ENCODE data around the gene SLC6A6.

Gene SLC6A6

GRCh38 chr3:14521611-14522010 lies 119.2 kb downstream of the SLC6A6 start:
- no peaks in the 10 kb centered on the region for H3K9me3 Mint-ChIP-seq
- H3K27me3 Mint-ChIP-seq, result peaks cover 14% of the 10 kb centered on the region
- H3K4me3 Mint-ChIP-seq, result no peak overlapping the region

GRCh38 chr3:14522129-14522691 lies 119.8 kb downstream of the SLC6A6 start:
- no peaks in the 10 kb centered on the region for H3K4me1 Mint-ChIP-seq
- no peak for ATAC-seq
- no peak for DNase-seq
- no peak overlapping the region for H3K4me3 Mint-ChIP-seq
- peaks cover 17% of the 10 kb centered on the region for H3K27me3 Mint-ChIP-seq
- H3K27ac Mint-ChIP-seq, result no peak overlapping the region
- no peaks in the 10 kb centered on the region for H3K9me3 Mint-ChIP-seq

More at GRCh38 chr3:14521611-14522010, 119.2 kb downstream of the SLC6A6 start:
- DNase-seq, result no peak
- no peak for ATAC-seq
- H3K27ac Mint-ChIP-seq, result no peak overlapping the region
- H3K4me1 Mint-ChIP-seq, result no peaks in the 10 kb centered on the region

GRCh38 chr3:14522768-14523167 lies 120.4 kb downstream of the SLC6A6 start:
- Mint-ChIP-seq H3K27ac (no peak overlapping the region), H3K27me3 (peaks cover 17% of the 10 kb centered on the region), H3K9me3 (no peaks in the 10 kb centered on the region), H3K4me3 (no peak overlapping the region), H3K4me1 (no peaks in the 10 kb centered on the region)
- DNase-seq (no peak), ATAC-seq (no peak)

- H3K27ac Mint-ChIP-seq, result no peak overlapping the region
- no peak for ATAC-seq
- H3K27me3 Mint-ChIP-seq, result peaks cover 17% of the 10 kb centered on the region
- no peak for DNase-seq
- H3K4me3 Mint-ChIP-seq, result no peak overlapping the region
- H3K4me1 Mint-ChIP-seq, result no peaks in the 10 kb centered on the region
- no peaks in the 10 kb centered on the region for H3K9me3 Mint-ChIP-seq
Observed at GRCh38 chr3:14523792-14524191, 121.4 kb downstream of the SLC6A6 start.

GRCh38 chr3:14524311-14524711 lies 121.9 kb downstream of the SLC6A6 start:
- DNase-seq, result no peak
- Mint-ChIP-seq H3K4me3 (no peak overlapping the region), H3K9me3 (no peaks in the 10 kb centered on the region), H3K27ac (no peak overlapping the region), H3K4me1 (no peaks in the 10 kb centered on the region), H3K27me3 (peaks cover 17% of the 10 kb centered on the region)
- ATAC-seq, result no peak

- Mint-ChIP-seq H3K4me1 (no peaks in the 10 kb centered on the region), H3K27me3 (peaks cover 20% of the 10 kb centered on the region), H3K9me3 (no peaks in the 10 kb centered on the region), H3K27ac (no peak overlapping the region), H3K4me3 (no peak overlapping the region)
- no peak for ATAC-seq
- no peak for DNase-seq
Observed at GRCh38 chr3:14524920-14525660, 122.7 kb downstream of the SLC6A6 start.

GRCh38 chr3:14525685-14526631 lies 123.6 kb downstream of the SLC6A6 start:
- peaks cover 22% of the 10 kb centered on the region for H3K27me3 Mint-ChIP-seq
- no peak overlapping the region for H3K27ac Mint-ChIP-seq
- no peaks in the 10 kb centered on the region for H3K9me3 Mint-ChIP-seq
- no peak overlapping the region for H3K4me3 Mint-ChIP-seq
- DNase-seq, result no peak
- ATAC-seq, result no peak
- no peaks in the 10 kb centered on the region for H3K4me1 Mint-ChIP-seq

- no peak overlapping the region for H3K4me3 Mint-ChIP-seq
- ATAC-seq, result no peak
- DNase-seq, result no peak
- H3K4me1 Mint-ChIP-seq, result no peaks in the 10 kb centered on the region
- no peak overlapping the region for H3K27ac Mint-ChIP-seq
- no peaks in the 10 kb centered on the region for H3K9me3 Mint-ChIP-seq
- peaks cover 16% of the 10 kb centered on the region for H3K27me3 Mint-ChIP-seq
Observed at GRCh38 chr3:14528081-14528480, 125.7 kb downstream of the SLC6A6 start.

GRCh38 chr3:14531856-14532395 lies 129.5 kb downstream of the SLC6A6 start:
- ATAC-seq, result no peak
- Mint-ChIP-seq H3K9me3 (no peaks in the 10 kb centered on the region), H3K27me3 (peaks cover 8% of the 10 kb centered on the region), H3K27ac (no peak overlapping the region), H3K4me3 (no peak overlapping the region), H3K4me1 (no peaks in the 10 kb centered on the region)
- DNase-seq, result no peak

- Mint-ChIP-seq H3K27ac (no peak overlapping the region), H3K27me3 (peaks cover 7% of the 10 kb centered on the region), H3K4me1 (no peaks in the 10 kb centered on the region), H3K4me3 (no peak overlapping the region), H3K9me3 (no peaks in the 10 kb centered on the region)
- no peak for DNase-seq
- ATAC-seq, result no peak
Observed at GRCh38 chr3:14532691-14533456, 130.5 kb downstream of the SLC6A6 start.

GRCh38 chr3:14533457-14533958 lies 131.1 kb downstream of the SLC6A6 start:
- no peaks in the 10 kb centered on the region for H3K9me3 Mint-ChIP-seq
- peaks cover 7% of the 10 kb centered on the region for H3K27me3 Mint-ChIP-seq
- ATAC-seq (no peak), DNase-seq (no peak)
- no peak overlapping the region for H3K27ac Mint-ChIP-seq
- H3K4me1 Mint-ChIP-seq, result no peaks in the 10 kb centered on the region
- no peak overlapping the region for H3K4me3 Mint-ChIP-seq

- DNase-seq, result no peak
- Mint-ChIP-seq H3K9me3 (no peaks in the 10 kb centered on the region), H3K4me3 (no peak overlapping the region), H3K4me1 (no peaks in the 10 kb centered on the region), H3K27me3 (peaks cover 7% of the 10 kb centered on the region), H3K27ac (no peak overlapping the region)
- ATAC-seq, result no peak
Observed at GRCh38 chr3:14534516-14535191, 132.2 kb downstream of the SLC6A6 start.

GRCh38 chr3:14535616-14536015 lies 133.2 kb downstream of the SLC6A6 start:
- Mint-ChIP-seq H3K27ac (no peak overlapping the region), H3K27me3 (no peaks in the 10 kb centered on the region), H3K4me3 (no peak overlapping the region), H3K9me3 (no peaks in the 10 kb centered on the region), H3K4me1 (no peaks in the 10 kb centered on the region)
- ATAC-seq, result no peak
- no peak for DNase-seq

GRCh38 chr3:14536055-14536815 lies 133.8 kb downstream of the SLC6A6 start:
- Mint-ChIP-seq H3K27me3 (no peaks in the 10 kb centered on the region), H3K27ac (no peak overlapping the region), H3K4me1 (no peaks in the 10 kb centered on the region), H3K9me3 (no peaks in the 10 kb centered on the region), H3K4me3 (no peak overlapping the region)
- ATAC-seq (no peak), DNase-seq (no peak)
